Measurements from ENCODE around the gene MINDY4.

- TF ChIP-seq EP300 (IDR thresholded peaks at IDR 0.05) (peak in 1 of 4 donors; percentile 58), CTCF (IDR thresholded peaks at IDR 0.05) (no peak), POLR2AphosphoS5 (IDR thresholded peaks at IDR 0.05) (peak in 1 of 2 donors; percentile 25)
Observed at GRCh38 chr7:30915005-30915601, 143.9 kb downstream of the MINDY4 start.
